ENCODE data around the gene PBX1. TPM values are rescaled to one million over a fixed set of nuclear protein-coding genes. Genes with fewer than 3 reads are reported as not detected.
A peak's percentile ranks its signal among the peaks of the same experiment; 100 is the strongest.

The PBX1 gene
- total RNA-seq, 6 donors from 2014 or later, result 17.8 to 59.6 (median 38.3) TPM

- TF ChIP-seq POLR2A (IDR thresholded peaks at IDR 0.05), result no peak
- TF ChIP-seq EP300 (IDR thresholded peaks at IDR 0.05), result no peak
- no peak for TF ChIP-seq POLR2AphosphoS5 (IDR thresholded peaks at IDR 0.05)
- no peak for TF ChIP-seq CTCF (IDR thresholded peaks at IDR 0.05)
- no peak for DNase-seq
- peak overlapping the region in 1 of 4 donors; percentile 72 for H3K27ac ChIP-seq
- H3K4me1 ChIP-seq, result peaks cover 9 to 27% (median 24%) of the 10 kb centered on the region in 4 donors
- ATAC-seq (ENCODE audit: low FRiP score in 2 of 2), result no peak
- H3K36me3 ChIP-seq, result no peaks in the 10 kb centered on the region
- no peak overlapping the region for H3K4me3 ChIP-seq
- H3K27me3 ChIP-seq, result no peaks in the 10 kb centered on the region
- 81 to 84% methylated on average over 5 of the region's 5 CpGs for WGBS, 2 donors
- no peaks in the 10 kb centered on the region for H3K9me3 ChIP-seq
These were observed 31.6 kb downstream of the PBX1 start for GRCh38 chr1:164590592-164590991.

GRCh38 chr1:164591858-164592257 is 32.9 kb downstream of the PBX1 start:
- no peaks in the 10 kb centered on the region for H3K27me3 ChIP-seq
- no peaks in the 10 kb centered on the region for H3K36me3 ChIP-seq
- peak overlapping the region in 1 of 4 donors; percentile 53 for H3K27ac ChIP-seq
- no peaks in the 10 kb centered on the region for H3K9me3 ChIP-seq
- peaks cover 9 to 27% (median 24%) of the 10 kb centered on the region in 4 donors for H3K4me1 ChIP-seq
- ATAC-seq (ENCODE audit: low FRiP score in 2 of 2) (no peak), DNase-seq (no peak)
- TF ChIP-seq POLR2A (IDR thresholded peaks at IDR 0.05), result no peak
- no peak for TF ChIP-seq POLR2AphosphoS5 (IDR thresholded peaks at IDR 0.05)
- no peak for TF ChIP-seq EP300 (IDR thresholded peaks at IDR 0.05)
- no peak for TF ChIP-seq CTCF (IDR thresholded peaks at IDR 0.05)
- H3K4me3 ChIP-seq, result no peak overlapping the region
- WGBS, 2 donors, result 27 to 44% methylated on average over 1 of the region's 1 CpG

- Histone ChIP-seq H3K9me3 (no peaks in the 10 kb centered on the region), H3K27ac (no peak overlapping the region), H3K36me3 (no peaks in the 10 kb centered on the region), H3K4me3 (no peak overlapping the region), H3K4me1 (peaks cover 9 to 26% (median 21%) of the 10 kb centered on the region in 4 donors), H3K27me3 (no peaks in the 10 kb centered on the region)
- no peak for TF ChIP-seq POLR2AphosphoS5 (IDR thresholded peaks at IDR 0.05)
- TF ChIP-seq EP300 (IDR thresholded peaks at IDR 0.05), result no peak
- TF ChIP-seq CTCF (IDR thresholded peaks at IDR 0.05), result no peak
- no peak for TF ChIP-seq POLR2A (IDR thresholded peaks at IDR 0.05)
- DNase-seq (no peak), ATAC-seq (ENCODE audit: low FRiP score in 2 of 2) (no peak)
- 91 to 95% methylated on average over 5 of the region's 5 CpGs for WGBS, 2 donors
These were observed 33.6 kb downstream of the PBX1 start for GRCh38 chr1:164592634-164593033.

GRCh38 chr1:164595212-164595611 is 36.2 kb downstream of the PBX1 start:
- DNase-seq (no peak), ATAC-seq (ENCODE audit: low FRiP score in 2 of 2) (no peak)
- H3K27ac ChIP-seq, result no peak overlapping the region
- H3K4me1 ChIP-seq, result peaks cover 0 to 20% (median 12%) of the 10 kb centered on the region in 4 donors
- H3K27me3 ChIP-seq, result no peaks in the 10 kb centered on the region
- H3K4me3 ChIP-seq, result no peak overlapping the region
- H3K9me3 ChIP-seq, result no peaks in the 10 kb centered on the region
- 76 to 83% methylated on average over 4 of the region's 4 CpGs for WGBS, 2 donors
- TF ChIP-seq POLR2A (IDR thresholded peaks at IDR 0.05) (no peak), POLR2AphosphoS5 (IDR thresholded peaks at IDR 0.05) (no peak), EP300 (IDR thresholded peaks at IDR 0.05) (no peak)
- no peaks in the 10 kb centered on the region for H3K36me3 ChIP-seq

DNA sequence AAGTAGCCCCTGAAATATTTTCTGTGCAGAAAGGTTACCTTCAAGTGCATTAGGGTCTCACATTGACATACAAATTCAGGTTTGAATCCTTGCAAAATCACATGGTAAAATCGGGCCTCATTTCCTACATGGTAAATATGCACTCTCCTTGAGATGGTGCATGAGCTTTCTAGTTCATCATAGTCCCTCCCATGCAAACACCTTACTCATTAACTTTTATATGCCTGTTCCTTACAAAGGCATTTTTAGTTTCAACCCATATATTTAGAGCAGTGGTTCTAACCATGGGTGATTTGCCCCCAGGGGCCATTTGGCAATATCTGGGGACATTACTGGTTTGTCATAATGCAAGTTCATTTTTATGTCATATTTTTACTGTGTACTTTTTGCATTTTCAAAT is 37.2 kb downstream of the PBX1 start:
- WGBS, 2 donors, result 57 to 85% methylated on average over 1 of the region's 1 CpG
- ATAC-seq (ENCODE audit: low FRiP score in 2 of 2) (no peak), DNase-seq (no peak)
- no peak overlapping the region for H3K27ac ChIP-seq
- peaks cover 0 to 20% (median 12%) of the 10 kb centered on the region in 4 donors for H3K4me1 ChIP-seq
- TF ChIP-seq POLR2A (IDR thresholded peaks at IDR 0.05), result no peak
- no peak for TF ChIP-seq CTCF (IDR thresholded peaks at IDR 0.05)
- H3K27me3 ChIP-seq, result no peaks in the 10 kb centered on the region
- H3K4me3 ChIP-seq, result no peak overlapping the region
- no peaks in the 10 kb centered on the region for H3K36me3 ChIP-seq
- no peaks in the 10 kb centered on the region for H3K9me3 ChIP-seq
